GM21825 (cell line): ENCODE measurements around the gene BMPR2.
"Not testable (repeated sequence)": the region's sequence is repeated elsewhere in the genome, so short reads cannot be mapped to it uniquely, and the experiment has no call there.

Source experiments
- ATAC-seq: cut with Tn5 transposase; IDR thresholded peaks from one replicate; pipeline ENCODE4 v1.9.1; 2021; ENCODE audit warnings: mild to moderate bottlenecking, moderate library complexity; ENCODE audit not compliant: unreplicated experiment

Gene BMPR2

GRCh38 chr2:202375609-202376408 is at the start of gene BMPR2:
Gene BMPR2 (plus strand): TSS chr2:202376327. CDS start chr2:202377475, 1,148 bp downstream.
- ATAC-seq: peak; percentile 66

GRCh38 chr2:202327858-202328257 is 48.3 kb upstream of the BMPR2 start:
- no peak for ATAC-seq

DNA sequence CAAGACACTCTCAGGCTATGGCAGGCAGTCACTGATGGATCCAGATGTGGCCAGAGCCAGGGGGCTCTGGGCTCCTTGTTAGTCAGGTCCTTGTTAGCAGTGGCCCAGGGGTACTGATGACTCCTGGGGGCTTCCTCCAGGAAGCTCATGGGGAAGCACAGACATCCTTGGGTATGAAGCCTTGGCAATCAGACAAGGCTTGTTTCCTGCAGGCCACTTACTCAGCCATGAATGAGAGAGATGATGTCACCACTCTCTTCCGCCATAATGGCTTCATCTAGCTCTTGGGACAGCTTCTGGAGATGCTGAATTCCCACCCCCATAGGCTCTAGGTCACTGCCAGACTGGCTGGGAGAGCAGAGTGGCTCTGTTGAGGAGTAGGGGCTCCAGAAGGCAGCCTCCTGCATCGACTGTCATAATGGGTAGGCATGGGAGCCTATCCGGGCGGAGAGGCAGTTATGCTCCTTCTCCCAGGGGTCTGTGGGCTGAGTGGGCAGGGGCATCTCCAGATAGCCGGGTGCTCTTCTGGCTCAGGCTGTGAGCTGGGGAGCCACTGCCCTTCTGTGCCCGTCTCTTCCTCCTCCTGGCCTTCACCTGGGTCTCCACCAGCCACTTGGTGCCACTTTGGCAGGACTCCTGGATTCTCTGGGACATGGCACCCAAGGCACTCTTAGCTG is 40.2 kb upstream of the BMPR2 start:
- ATAC-seq: no peak

GRCh38 chr2:202337151-202337550 is 39.0 kb upstream of the BMPR2 start:
- ATAC-seq: no peak

DNA sequence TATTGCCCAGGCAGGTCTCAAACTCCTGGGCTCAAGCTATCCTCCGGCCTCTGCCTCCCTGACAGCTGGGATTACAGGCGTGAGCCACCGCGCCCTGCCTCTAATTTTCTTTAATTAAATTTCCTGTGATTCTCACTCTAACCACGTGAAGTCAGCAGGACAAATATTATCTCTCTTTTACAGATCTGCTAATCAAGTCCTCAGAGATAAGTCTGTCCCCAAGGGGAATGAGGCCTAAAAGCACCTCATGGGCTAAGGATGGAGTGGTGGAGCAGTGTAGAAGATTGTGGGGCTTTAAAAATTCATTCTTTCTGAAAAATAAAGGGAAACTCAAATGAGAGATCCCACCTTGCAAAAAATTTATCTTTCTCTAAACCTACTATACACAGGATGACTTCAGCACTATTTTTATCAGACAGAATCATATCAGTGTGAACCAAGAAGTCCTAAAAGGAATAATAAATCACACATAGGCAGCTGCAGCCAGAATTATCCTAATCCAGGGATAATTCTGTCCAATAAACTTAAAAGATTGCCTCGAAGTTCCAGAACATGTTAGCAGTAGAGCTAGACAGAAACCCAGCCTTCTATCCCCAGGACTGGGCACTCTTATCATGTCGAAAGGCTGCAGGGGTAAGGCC is 38.3 kb upstream of the BMPR2 start:
- ATAC-seq: no peak

GRCh38 chr2:202339071-202339870 is 36.9 kb upstream of the BMPR2 start:
- ATAC-seq: no peak

DNA sequence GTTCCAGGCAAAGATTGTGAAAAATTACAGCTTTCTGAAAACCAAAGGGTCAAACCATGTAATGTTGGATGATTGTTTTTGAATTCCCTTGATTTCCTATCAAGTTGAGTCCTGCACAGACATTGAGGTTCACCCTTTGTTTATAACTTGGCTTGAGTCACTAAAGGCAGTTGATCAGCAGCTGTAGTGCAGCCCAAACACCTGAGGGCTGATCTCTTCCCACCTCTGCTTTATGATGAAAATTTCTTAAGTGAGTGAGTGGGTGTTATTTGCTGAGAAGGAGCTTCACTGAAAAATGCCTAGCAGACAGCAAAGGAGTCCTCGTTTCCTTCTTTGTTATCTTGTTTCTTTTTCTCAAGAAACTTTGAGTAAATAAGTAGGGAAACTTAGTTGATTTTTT is 31.9 kb upstream of the BMPR2 start:
- ATAC-seq: no peak

DNA sequence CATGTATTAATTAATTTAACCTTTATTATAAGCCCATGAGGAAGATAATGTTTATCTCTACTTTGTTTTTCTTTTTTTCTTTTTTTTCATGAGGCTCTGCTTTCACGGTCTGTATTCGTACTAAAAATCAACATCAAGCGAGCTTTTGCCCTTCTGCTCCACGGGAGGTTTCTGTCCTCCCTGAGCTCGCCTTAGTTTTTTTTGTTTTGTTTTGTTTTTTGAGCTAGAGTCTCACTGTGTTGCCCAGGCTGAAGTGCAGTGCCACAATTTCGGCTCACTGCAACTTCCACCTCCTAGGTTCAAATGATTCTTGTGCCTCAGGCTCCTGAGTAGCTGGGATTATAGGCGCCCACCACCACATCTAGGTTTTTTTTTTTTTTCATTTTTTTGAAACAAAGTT is 29.9 kb upstream of the BMPR2 start:
- ATAC-seq: no peak

DNA sequence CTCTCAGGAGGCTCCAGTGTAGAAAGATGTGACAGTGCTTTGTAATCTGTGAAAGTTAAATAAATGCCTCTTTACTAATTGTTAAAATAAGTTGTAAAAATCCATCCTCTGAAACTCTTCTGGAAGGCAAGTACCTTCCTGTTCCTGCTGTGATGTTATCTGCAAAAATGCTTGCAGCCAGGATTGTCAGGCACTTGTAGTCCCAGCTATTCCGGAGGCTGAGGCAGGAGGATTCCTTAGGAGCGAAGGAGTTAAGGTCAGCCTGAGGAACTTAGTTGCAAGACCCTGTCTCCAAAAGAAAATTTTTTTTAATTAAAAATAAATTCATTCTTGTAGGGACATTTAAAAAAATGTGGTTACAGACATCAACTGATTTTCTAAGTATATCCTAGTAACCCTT is 22.7 kb upstream of the BMPR2 start:
- ATAC-seq: no peak

DNA sequence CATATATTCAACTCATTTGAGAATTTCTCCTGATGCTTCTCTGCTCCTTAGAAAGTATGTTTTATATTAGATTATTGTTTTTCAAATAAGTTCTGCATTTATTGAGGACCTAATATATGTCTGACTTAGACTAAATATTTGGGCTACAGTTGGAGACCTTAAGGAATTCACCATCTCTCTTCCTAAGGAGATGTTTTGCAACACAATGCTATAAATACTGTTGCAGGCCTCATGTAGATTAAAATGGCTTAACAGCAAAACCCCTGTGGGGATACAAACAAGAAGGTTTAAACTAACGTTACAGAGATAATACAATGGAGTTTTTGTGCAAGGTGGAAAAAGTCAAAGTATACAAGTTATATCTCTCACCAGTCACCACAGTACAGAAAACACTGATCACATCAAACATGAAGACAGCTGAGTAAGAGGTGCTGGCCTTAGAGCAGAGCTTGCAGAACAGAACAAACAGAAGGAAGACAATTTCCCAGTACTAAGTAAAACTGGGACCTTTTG is 20.1 kb upstream of the BMPR2 start:
- ATAC-seq: no peak

- ATAC-seq: not testable (repeated sequence)
These were observed 17.2 kb upstream of the BMPR2 start for GRCh38 chr2:202358924-202359323.

- no peak for ATAC-seq
These were observed 15.5 kb upstream of the BMPR2 start for GRCh38 chr2:202360646-202361045.

- no peak for ATAC-seq
These were observed 15.0 kb upstream of the BMPR2 start for GRCh38 chr2:202361108-202361507.

DNA sequence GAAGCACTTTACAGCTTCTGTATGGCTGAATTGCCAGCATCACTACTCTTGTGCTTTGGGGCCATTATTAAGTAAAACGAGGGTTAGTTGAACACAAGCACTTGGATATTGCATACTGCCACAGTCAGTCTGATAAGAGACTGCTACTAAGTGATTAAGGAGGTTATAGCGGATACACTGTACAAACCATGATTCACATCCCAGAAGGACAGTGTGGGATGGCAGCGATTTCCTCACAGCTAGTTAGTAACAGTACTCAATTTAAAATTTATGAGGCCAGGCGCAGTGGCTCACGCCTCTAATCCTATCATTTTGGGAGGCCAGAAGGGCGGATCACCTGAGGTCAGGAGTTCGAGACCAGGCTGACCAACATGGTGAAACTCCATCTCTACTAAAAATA is 2.6 kb upstream of the BMPR2 start:
- ATAC-seq: no peak

DNA sequence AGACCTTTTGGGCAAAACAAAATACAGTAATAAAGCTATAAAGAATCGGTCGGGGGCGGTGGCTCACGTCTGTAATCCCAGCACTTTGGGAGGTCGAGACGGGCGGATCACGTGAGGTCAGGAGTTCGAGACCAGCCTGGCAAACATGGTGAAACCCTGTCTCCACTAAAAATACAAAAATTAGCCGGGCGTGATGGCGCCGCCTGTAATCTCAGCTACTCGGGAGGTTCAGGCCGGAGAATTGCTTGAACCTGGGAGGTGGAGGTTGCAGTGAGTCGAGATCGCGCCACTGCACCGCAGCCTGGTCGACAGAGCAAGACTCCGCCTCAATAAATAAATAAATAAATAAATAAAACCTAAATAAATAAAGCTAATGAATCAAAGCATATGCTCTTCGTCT is 1.7 kb upstream of the BMPR2 start:
- not testable (repeated sequence) for ATAC-seq

DNA sequence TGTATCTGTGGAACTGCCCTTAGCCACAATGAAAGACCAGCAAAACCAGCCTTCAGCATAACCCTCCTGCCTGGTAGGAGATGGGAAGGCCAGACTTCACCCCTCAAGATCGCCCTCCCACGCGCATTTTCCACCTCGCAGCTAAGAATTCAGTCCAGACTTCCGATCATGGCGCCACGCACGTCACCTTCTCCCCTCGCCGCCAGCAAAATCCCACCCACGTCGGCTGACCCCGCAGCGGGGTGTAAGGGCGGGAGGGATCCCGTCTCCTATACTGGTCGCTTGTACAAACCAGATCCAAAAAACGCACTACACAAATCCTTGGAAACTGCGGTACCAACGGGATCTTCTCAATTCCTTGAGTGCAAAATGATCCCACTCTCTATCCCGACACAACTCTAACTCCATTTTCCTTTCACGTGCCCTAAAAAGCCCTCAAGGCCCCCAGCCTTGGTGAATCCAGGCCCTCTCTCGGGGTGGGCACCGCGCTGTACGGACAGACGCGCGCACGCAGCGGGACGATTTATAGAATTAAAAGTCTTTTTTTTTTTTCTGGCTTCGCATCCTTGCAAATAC is 1.0 kb upstream of the BMPR2 start:
- no peak for ATAC-seq

DNA sequence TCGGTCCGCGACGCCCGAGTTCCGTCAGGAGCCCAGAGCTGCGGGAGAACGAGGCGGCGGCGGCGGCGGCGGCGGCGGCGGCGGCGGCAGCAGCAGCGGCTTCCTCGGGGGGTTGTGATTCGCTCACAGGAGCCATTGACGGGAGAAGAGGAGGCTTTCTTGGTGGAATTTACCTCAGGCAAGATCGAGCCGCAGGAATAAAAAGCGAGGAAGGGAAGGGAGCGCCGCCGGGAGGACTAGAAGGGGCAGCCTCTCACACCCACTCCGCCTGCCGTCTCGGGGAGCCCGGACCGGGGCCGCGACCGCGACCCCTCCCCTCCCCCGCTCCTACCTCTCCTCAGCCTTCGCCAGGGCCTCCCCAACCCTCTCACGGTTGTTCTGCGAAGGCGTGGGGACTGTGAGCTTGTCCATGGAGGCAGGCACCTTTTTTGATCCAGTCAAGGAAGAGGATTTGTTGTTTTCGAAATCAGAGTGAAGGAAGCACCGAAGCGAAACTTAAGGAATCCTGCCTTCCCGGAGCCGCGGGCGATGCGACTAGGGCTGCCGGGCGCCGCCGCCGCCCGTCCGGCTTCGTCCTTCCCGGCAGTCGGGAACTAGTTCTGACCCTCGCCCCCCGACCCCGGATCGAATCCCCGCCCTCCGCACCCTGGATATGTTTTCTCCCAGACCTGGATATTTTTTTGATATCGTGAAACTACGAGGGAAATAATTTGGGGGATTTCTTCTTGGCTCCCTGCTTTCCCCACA is 506 bp downstream of the BMPR2 start:
- peak; percentile 16 for ATAC-seq

DNA sequence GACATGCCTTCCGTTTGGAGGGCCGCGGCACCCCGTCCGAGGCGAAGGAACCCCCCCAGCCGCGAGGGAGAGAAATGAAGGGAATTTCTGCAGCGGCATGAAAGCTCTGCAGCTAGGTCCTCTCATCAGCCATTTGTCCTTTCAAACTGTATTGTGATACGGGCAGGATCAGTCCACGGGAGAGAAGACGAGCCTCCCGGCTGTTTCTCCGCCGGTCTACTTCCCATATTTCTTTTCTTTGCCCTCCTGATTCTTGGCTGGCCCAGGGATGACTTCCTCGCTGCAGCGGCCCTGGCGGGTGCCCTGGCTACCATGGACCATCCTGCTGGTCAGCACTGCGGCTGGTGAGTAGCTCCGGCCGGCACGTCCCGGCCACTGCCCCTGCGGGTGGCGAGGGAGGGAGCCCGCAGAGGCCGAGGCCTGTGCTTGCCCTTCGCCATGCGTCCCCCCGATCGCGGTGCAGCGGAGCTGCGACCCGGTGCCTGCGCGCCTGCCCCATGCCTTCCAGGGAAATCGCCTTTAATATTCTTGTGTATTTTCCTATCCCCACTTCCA is 1.2 kb downstream of the BMPR2 start:
- ATAC-seq: no peak

DNA sequence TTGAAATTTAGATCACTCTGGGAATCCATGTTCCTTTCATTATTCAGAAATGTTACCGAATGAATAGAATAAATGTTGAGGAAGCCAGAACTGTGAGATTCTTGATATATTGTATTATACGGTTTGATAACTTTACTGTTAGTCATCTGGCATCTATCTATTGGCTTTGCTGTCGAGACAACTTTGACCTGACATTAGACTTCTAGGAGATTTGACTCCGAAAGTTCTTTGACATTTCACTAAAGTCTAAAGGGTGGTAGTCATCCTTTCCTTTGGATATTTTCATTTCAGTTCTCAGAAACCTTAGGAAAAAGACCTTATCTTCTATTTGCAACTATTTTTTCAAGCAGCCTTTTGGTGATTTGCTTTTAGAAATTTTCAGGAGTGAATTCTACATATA is 1.9 kb downstream of the BMPR2 start:
- no peak for ATAC-seq
